ENCODE results near the gene MFGE8.

- TF ChIP-seq REST (IDR thresholded peaks at IDR 0.05; ENCODE audit: borderline replicate concordance): no peak
- TF ChIP-seq, protein P1, sequence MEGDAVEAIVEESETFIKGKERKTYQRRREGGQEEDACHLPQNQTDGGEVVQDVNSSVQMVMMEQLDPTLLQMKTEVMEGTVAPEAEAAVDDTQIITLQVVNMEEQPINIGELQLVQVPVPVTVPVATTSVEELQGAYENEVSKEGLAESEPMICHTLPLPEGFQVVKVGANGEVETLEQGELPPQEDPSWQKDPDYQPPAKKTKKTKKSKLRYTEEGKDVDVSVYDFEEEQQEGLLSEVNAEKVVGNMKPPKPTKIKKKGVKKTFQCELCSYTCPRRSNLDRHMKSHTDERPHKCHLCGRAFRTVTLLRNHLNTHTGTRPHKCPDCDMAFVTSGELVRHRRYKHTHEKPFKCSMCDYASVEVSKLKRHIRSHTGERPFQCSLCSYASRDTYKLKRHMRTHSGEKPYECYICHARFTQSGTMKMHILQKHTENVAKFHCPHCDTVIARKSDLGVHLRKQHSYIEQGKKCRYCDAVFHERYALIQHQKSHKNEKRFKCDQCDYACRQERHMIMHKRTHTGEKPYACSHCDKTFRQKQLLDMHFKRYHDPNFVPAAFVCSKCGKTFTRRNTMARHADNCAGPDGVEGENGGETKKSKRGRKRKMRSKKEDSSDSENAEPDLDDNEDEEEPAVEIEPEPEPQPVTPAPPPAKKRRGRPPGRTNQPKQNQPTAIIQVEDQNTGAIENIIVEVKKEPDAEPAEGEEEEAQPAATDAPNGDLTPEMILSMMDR (IDR thresholded peaks at IDR 0.05; ENCODE audit: poor library complexity, severe bottlenecking): no peak
- no peak for TF ChIP-seq MXI1 (conservative IDR thresholded peaks at IDR 0.05; ENCODE audit: poor library complexity, severe bottlenecking)
- no peak for TF ChIP-seq POLR2AphosphoS5 (IDR thresholded peaks at IDR 0.05)
- no peak for TF ChIP-seq EZH2 (IDR thresholded peaks at IDR 0.05; ENCODE audit: borderline replicate concordance, insufficient read depth, low read length, poor library complexity, severe bottlenecking)
- TF ChIP-seq SMC3 (conservative IDR thresholded peaks at IDR 0.05; ENCODE audit: poor library complexity): no peak
- TF ChIP-seq EP300 (conservative IDR thresholded peaks at IDR 0.05; ENCODE audit: poor library complexity, severe bottlenecking): no peak
- TF ChIP-seq RAD21 (conservative IDR thresholded peaks at IDR 0.05): no peak
- TF ChIP-seq TAF1 (IDR thresholded peaks at IDR 0.05; ENCODE audit: low read depth): no peak
Observed at GRCh38 chr15:88956263-88956662, 43.1 kb upstream of the MFGE8 start.
